ENCODE results near the gene SLC22A2.

DNA sequence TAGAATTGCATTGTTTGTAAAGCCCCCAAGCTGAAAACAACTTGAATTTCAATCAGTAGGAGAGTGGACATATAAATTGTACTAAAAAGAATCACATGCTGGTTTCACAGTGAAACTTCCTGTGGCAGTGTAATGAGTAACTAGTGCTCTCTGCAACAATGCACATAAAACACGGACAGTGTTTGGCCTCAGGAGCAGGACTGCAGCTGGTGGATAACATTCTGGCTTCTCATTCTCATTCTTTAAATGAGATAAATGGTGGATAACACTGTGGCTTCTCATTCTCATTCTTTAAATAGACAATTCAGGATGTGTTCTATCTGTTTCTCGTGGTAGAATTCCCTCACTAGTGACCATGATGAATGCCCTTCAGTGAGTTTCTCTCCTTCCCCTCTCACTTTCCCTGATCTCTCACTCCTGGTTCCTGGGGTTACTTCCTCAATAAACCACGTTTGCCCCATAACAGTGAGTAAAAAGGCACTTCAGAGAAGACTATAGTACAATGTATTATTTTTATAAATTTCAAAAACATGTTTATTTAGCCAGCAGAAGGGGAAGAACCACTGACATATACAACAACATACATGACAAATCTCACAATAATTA lies 59.9 kb downstream of the SLC22A2 start:
- TF ChIP-seq, protein P1, sequence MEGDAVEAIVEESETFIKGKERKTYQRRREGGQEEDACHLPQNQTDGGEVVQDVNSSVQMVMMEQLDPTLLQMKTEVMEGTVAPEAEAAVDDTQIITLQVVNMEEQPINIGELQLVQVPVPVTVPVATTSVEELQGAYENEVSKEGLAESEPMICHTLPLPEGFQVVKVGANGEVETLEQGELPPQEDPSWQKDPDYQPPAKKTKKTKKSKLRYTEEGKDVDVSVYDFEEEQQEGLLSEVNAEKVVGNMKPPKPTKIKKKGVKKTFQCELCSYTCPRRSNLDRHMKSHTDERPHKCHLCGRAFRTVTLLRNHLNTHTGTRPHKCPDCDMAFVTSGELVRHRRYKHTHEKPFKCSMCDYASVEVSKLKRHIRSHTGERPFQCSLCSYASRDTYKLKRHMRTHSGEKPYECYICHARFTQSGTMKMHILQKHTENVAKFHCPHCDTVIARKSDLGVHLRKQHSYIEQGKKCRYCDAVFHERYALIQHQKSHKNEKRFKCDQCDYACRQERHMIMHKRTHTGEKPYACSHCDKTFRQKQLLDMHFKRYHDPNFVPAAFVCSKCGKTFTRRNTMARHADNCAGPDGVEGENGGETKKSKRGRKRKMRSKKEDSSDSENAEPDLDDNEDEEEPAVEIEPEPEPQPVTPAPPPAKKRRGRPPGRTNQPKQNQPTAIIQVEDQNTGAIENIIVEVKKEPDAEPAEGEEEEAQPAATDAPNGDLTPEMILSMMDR (conservative IDR thresholded peaks at IDR 0.05 in 1 of 2, IDR thresholded peaks at IDR 0.05 in 1 of 2; ENCODE audit: low read depth in 1 of 2, low read length in 2 of 2), result no peak
- no peak for TF ChIP-seq EZH2 (IDR thresholded peaks at IDR 0.05; ENCODE audit: low read length, missing control alignments)

Data from fibroblast of lung (primary cell).